ENCODE results near the gene DENND6B.

The DENND6B gene

DNA sequence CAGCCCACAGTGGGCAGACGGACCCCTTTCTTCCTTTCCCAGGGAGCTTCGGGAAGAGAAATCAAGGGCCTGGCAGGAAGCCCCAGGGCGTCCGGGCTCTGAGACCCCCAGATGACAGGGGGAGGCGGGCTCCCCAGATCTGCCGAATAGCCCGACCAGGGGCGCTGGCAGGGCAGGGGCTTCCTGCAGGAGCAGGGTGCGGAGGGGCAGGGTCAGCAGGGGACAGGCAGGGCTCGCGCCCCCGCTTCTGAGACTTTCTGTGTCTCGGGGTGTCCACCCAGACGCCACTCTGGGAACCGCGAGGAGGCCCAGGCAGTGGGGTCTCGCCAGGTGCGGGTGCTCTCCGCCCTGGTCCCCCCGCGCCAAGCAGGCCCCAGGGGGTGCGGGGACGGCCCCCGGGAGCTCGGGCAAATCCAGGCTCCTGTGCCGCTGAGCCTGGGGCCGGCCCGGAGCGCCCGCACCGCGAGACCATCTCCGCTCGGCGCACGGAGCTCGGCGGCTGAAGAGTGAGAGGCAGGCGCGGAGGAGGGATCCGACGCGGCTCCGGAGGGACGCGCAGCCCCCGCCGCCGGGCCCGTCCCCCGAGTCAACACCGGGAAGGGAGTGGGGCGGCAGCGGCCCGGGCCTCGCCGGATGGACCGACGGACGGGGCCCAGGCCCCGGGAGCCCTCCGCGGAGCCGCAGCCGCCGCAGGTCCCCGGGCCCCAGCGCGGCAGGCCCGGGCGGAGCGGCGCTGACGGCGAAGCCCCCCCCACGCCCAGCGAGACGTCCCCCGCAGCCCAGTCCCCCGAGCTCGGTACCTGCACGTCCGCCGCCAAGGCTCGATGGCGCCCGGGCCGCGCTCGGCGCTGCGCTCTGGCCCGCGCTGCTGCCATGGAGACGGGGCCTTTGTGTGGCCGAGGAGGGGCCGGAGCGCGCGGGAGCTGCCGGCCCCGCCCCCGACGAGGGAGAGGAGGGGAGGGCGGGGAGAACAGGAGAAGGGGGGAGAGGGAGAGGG is 19.8 kb downstream of the DENND6B start, which contains the start of gene PLXNB2:
TSS of gene PLXNB2 (minus strand) at position 894 of the 997 bp plus-strand sequence. CDS start 17,062 bp downstream, outside the sequence.
- no peaks in the 10 kb centered on the region for H3K9me2 ChIP-seq (ENCODE audit: low read depth, low read length)
- H3K27me3 ChIP-seq (ENCODE audit: insufficient read depth, low read length) = peaks cover 24% of the 10 kb centered on the region; the same call in 1 of the 2 replicates
- H3K4me3 ChIP-seq (ENCODE audit: low read depth, low read length, poor library complexity, severe bottlenecking) = peak within 1 kb of the TSS; percentile 47
- H3K4me2 ChIP-seq (ENCODE audit: low read length) = peak within 1 kb of the TSS; percentile 58
- H3K79me2 ChIP-seq (ENCODE audit: insufficient read depth, low read length) = no peaks in the 10 kb centered on the region
- H3F3A ChIP-seq (ENCODE audit: insufficient read depth, low read length) = no peaks in the 10 kb centered on the region
- H3K9me3 ChIP-seq (ENCODE audit: low read length) = no peaks in the 10 kb centered on the region
- peaks cover 15% of the 10 kb centered on the region for H3K4me1 ChIP-seq (ENCODE audit: insufficient read depth, low read length, severe bottlenecking)
- no peaks in the 10 kb centered on the region for H4K20me1 ChIP-seq (ENCODE audit: insufficient read depth, low read length)
- no peaks in the 10 kb centered on the region for H3K36me3 ChIP-seq (ENCODE audit: insufficient read depth, low read length)
- no peak for TF ChIP-seq EZH2 (IDR thresholded peaks at IDR 0.05; ENCODE audit: borderline replicate concordance, low read length)
- TF ChIP-seq, protein P1, sequence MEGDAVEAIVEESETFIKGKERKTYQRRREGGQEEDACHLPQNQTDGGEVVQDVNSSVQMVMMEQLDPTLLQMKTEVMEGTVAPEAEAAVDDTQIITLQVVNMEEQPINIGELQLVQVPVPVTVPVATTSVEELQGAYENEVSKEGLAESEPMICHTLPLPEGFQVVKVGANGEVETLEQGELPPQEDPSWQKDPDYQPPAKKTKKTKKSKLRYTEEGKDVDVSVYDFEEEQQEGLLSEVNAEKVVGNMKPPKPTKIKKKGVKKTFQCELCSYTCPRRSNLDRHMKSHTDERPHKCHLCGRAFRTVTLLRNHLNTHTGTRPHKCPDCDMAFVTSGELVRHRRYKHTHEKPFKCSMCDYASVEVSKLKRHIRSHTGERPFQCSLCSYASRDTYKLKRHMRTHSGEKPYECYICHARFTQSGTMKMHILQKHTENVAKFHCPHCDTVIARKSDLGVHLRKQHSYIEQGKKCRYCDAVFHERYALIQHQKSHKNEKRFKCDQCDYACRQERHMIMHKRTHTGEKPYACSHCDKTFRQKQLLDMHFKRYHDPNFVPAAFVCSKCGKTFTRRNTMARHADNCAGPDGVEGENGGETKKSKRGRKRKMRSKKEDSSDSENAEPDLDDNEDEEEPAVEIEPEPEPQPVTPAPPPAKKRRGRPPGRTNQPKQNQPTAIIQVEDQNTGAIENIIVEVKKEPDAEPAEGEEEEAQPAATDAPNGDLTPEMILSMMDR (IDR thresholded peaks at IDR 0.05; ENCODE audit: low read length) = no peak
- no peak within 1 kb of the TSS; the same call in 1 of the 2 replicates for H3K9ac ChIP-seq (ENCODE audit: low read length)
- H3K27ac ChIP-seq (ENCODE audit: low read depth, low read length, poor library complexity, severe bottlenecking) = no peak within 1 kb of the TSS
- no peak within 1 kb of the TSS for H2AFZ ChIP-seq (ENCODE audit: low read length)

DNA sequence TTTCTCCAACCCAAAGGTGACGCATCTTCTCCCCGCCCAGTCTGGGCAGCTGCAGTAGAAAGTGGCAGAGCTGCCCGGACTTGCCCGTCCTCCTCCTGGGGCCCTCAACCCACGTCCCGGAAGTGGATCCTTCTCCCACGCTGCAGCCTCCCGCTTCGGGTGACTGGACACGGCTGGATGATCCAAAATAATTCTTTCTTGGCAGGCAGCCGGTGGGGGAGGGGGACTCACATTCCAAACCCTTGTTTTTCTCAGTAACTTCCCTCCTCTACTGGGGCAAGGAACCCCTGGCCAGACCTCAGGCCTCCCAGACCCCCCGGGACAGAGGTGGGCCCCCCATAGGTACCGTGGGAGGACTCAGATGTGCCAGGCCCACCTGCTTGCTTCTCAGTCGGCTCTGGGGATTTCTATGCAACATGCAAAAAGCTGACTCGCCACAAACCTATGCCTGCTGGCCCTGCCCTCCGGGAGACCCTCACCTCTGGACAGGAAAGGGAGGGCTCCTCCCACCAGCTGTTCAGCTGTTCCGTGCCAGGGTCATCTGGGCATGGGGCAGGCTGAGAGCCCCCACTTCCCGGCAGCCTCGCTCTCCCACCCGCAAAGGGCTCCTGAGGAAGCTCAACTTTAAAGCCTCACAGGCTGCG is 20.8 kb downstream of the DENND6B start:
- Histone ChIP-seq H3K27ac (ENCODE audit: low read depth, low read length, poor library complexity, severe bottlenecking) (no peak overlapping the region), H4K20me1 (ENCODE audit: insufficient read depth, low read length) (no peaks in the 10 kb centered on the region), H3K79me2 (ENCODE audit: insufficient read depth, low read length) (no peaks in the 10 kb centered on the region)

DNA sequence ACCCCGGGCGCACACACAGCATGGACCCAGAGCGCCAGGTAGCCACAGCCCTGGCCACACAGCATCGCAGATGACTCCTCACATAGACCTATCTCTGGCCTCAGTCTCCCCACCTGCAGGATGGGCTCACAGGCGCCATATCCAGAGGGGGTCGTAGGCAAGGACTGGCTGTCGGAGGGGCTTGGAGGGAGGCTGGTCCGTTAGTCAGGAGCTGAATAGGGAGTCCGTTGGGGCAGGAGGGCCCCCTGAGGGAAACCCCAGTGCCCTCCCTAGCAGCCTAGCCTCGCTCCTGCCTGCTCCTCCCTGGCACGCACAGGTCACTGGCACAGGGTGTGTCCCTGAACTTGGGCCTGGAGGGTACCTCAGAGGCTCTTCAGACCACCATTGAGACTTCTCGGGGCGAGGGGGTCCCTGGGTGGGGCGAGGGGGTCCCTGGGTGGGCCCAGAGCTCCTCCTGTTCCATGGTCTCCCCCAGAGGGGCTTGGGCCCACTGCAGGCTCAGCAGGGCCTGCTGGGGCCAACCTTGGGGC is 21.4 kb downstream of the DENND6B start:
- Histone ChIP-seq H3K4me1 (ENCODE audit: insufficient read depth, low read length, severe bottlenecking) (peaks cover 15% of the 10 kb centered on the region), H4K20me1 (ENCODE audit: insufficient read depth, low read length) (no peaks in the 10 kb centered on the region), H2AFZ (ENCODE audit: low read length) (no peak overlapping the region), H3K9me2 (ENCODE audit: low read depth, low read length) (no peaks in the 10 kb centered on the region), H3K27ac (ENCODE audit: low read depth, low read length, poor library complexity, severe bottlenecking) (no peak overlapping the region), H3F3A (ENCODE audit: insufficient read depth, low read length) (no peaks in the 10 kb centered on the region), H3K9ac (ENCODE audit: low read length) (no peak overlapping the region), H3K4me3 (ENCODE audit: low read depth, low read length, poor library complexity, severe bottlenecking) (no peak overlapping the region), H3K9me3 (ENCODE audit: low read length) (no peaks in the 10 kb centered on the region), H3K36me3 (ENCODE audit: insufficient read depth, low read length) (no peaks in the 10 kb centered on the region), H3K79me2 (ENCODE audit: insufficient read depth, low read length) (no peaks in the 10 kb centered on the region), H3K4me2 (ENCODE audit: low read length) (no peak overlapping the region), H3K27me3 (ENCODE audit: insufficient read depth, low read length) (peaks cover 25% of the 10 kb centered on the region)
- no peak for TF ChIP-seq EZH2 (IDR thresholded peaks at IDR 0.05; ENCODE audit: borderline replicate concordance, low read length)
- TF ChIP-seq, protein P1 (IDR thresholded peaks at IDR 0.05; ENCODE audit: low read length) = no peak

More for the DNA sequence above, 20.8 kb downstream of the DENND6B start:
- H3K4me3 ChIP-seq (ENCODE audit: low read depth, low read length, poor library complexity, severe bottlenecking) = no peak overlapping the region
- H3F3A ChIP-seq (ENCODE audit: insufficient read depth, low read length) = no peaks in the 10 kb centered on the region
- peaks cover 22% of the 10 kb centered on the region for H3K27me3 ChIP-seq (ENCODE audit: insufficient read depth, low read length)
- TF ChIP-seq, protein P1 (IDR thresholded peaks at IDR 0.05; ENCODE audit: low read length) = no peak
- TF ChIP-seq EZH2 (IDR thresholded peaks at IDR 0.05; ENCODE audit: borderline replicate concordance, low read length) = no peak
- no peak overlapping the region; the same call in 1 of the 2 replicates for H3K4me2 ChIP-seq (ENCODE audit: low read length)
- H3K36me3 ChIP-seq (ENCODE audit: insufficient read depth, low read length) = no peaks in the 10 kb centered on the region
- no peaks in the 10 kb centered on the region for H3K9me3 ChIP-seq (ENCODE audit: low read length)
- H3K9ac ChIP-seq (ENCODE audit: low read length) = no peak overlapping the region
- H3K4me1 ChIP-seq (ENCODE audit: insufficient read depth, low read length, severe bottlenecking) = peaks cover 15% of the 10 kb centered on the region
- no peaks in the 10 kb centered on the region for H3K9me2 ChIP-seq (ENCODE audit: low read depth, low read length)
- no peak overlapping the region for H2AFZ ChIP-seq (ENCODE audit: low read length)
